ENCODE results near the gene AACS. TPM values are rescaled to one million over a fixed set of nuclear protein-coding genes. Genes with fewer than 3 reads are reported as not detected.

The AACS gene
- total and polyA plus RNA-seq, 8 donors, result 15.0 to 56.5 (median 25.1) TPM

- no peak overlapping the region for H3K4me3 ChIP-seq
- intact Hi-C loops (cut with DNase I; ENCODE audit: low total_unique reads), result no loop called here
- no peak for DNase-seq
- TF ChIP-seq POLR2A (IDR thresholded peaks at IDR 0.05) (no peak), POLR2AphosphoS5 (IDR thresholded peaks at IDR 0.05) (no peak), EP300 (IDR thresholded peaks at IDR 0.05) (no peak), CTCF (IDR thresholded peaks at IDR 0.05) (no peak)
- 85 to 97% (median 94%) methylated on average over 3 of the region's 3 CpGs for WGBS, 5 donors
- H3K9me3 ChIP-seq, result peaks cover 0 to 8% (median 0%) of the 10 kb centered on the region in 4 donors
- no peaks in the 10 kb centered on the region for H3K4me1 ChIP-seq
- H3K36me3 ChIP-seq, result no peaks in the 10 kb centered on the region
- no peaks in the 10 kb centered on the region for H3K27me3 ChIP-seq
- no peak overlapping the region for H3K27ac ChIP-seq
Measured at GRCh38 chr12:125157177-125157576, 91.9 kb downstream of the AACS start.

DNA sequence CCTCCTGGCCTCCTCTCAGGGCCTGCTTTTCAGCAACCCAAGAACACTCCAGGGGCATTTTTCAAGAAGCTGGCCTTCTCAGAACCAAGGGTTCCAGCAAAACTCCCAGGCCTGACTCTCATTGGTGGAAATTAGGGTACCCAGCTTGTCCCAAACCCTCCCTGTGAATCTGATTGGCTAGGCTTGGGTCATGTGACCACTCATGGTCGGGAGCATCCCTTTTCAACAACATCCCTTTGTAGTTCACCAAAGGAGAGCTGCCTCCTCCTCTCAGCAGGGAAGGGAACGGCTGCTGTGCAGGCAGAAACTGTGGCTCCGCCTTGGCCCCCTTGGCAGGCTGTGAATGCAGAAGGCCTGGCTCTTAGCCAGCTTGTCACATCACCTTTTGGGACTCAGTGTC lies 94.5 kb downstream of the AACS start:
- WGBS, 5 donors, result 29 to 68% (median 60%) methylated on average over 1 to 3 of the region's 3 CpGs
- peaks cover 0 to 8% (median 0%) of the 10 kb centered on the region in 4 donors for H3K9me3 ChIP-seq
- no peak overlapping the region for H3K27ac ChIP-seq
- H3K27me3 ChIP-seq, result no peaks in the 10 kb centered on the region
- no peak for DNase-seq
- H3K4me1 ChIP-seq, result no peaks in the 10 kb centered on the region
- no peaks in the 10 kb centered on the region for H3K36me3 ChIP-seq
- TF ChIP-seq EP300 (IDR thresholded peaks at IDR 0.05), result no peak
- TF ChIP-seq CTCF (IDR thresholded peaks at IDR 0.05), result no peak
- no peak for TF ChIP-seq POLR2A (IDR thresholded peaks at IDR 0.05)
- no peak for TF ChIP-seq POLR2AphosphoS5 (IDR thresholded peaks at IDR 0.05)
- no peak overlapping the region for H3K4me3 ChIP-seq
- intact Hi-C loops (cut with DNase I; ENCODE audit: low total_unique reads), result no loop called here

DNA sequence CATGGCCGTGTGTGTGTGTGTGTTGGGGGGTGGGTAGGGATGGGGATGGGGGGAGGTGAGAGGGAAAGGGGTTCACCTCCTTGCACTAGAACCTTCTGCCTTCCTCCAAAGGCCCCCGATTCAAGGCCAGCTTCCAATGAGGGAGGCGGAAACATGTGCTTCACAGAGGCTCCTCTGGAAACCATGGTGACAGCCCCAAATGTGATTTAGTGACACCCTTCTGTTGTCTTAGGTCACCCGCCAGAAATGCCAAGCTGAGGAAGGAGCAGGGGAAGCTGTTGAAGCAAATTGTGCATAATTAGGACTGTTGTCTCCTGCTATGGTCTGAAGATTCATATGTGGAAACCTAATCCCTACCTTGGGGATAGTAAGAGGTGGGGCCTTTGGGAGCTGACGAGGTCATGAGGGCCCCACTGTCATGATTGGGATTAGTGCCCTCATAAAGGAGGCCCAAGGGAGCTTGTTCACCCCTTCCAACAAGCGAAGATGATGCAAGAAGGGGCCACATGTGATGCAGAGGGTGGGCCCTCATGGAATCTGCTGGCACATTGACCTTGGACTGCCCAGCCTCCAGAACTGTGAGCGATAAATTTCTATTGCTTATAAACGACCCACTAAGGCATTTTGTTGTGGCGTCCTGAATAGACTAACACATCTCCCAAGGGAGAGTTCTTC lies 95.2 kb downstream of the AACS start:
- Histone ChIP-seq H3K36me3 (no peaks in the 10 kb centered on the region), H3K4me1 (no peaks in the 10 kb centered on the region), H3K9me3 (peaks cover 0 to 8% (median 0%) of the 10 kb centered on the region in 4 donors), H3K27me3 (no peaks in the 10 kb centered on the region), H3K27ac (no peak overlapping the region), H3K4me3 (no peak overlapping the region)
- 84 to 91% (median 88%) methylated on average over 9 of the region's 9 CpGs for WGBS, 5 donors
- intact Hi-C loops (cut with DNase I; ENCODE audit: low total_unique reads), result no loop called here
- no peak for DNase-seq
- TF ChIP-seq EP300 (IDR thresholded peaks at IDR 0.05), result no peak
- TF ChIP-seq POLR2A (IDR thresholded peaks at IDR 0.05), result no peak

- 44 to 51% (median 46%) methylated on average over 2 of the region's 2 CpGs for WGBS, 5 donors
- H3K9me3 ChIP-seq, result peaks cover 0 to 7% (median 3%) of the 10 kb centered on the region in 4 donors
- no peak overlapping the region for H3K4me3 ChIP-seq
- DNase-seq, result no peak
- H3K4me1 ChIP-seq, result no peaks in the 10 kb centered on the region
- intact Hi-C loops (cut with DNase I; ENCODE audit: low total_unique reads), result no loop called here
- TF ChIP-seq CTCF (IDR thresholded peaks at IDR 0.05) (no peak), EP300 (IDR thresholded peaks at IDR 0.05) (no peak), POLR2AphosphoS5 (IDR thresholded peaks at IDR 0.05) (no peak), POLR2A (IDR thresholded peaks at IDR 0.05) (no peak)
- H3K27ac ChIP-seq, result no peak overlapping the region
- H3K27me3 ChIP-seq, result peaks cover 0 to 5% (median 0%) of the 10 kb centered on the region in 3 donors
- no peaks in the 10 kb centered on the region for H3K36me3 ChIP-seq
Measured at GRCh38 chr12:125161712-125162022, 96.4 kb downstream of the AACS start.

- Histone ChIP-seq H3K27me3 (peaks cover 0 to 5% (median 0%) of the 10 kb centered on the region in 3 donors), H3K4me3 (no peak overlapping the region), H3K9me3 (peaks cover 0 to 7% (median 0%) of the 10 kb centered on the region in 4 donors), H3K27ac (no peak overlapping the region), H3K36me3 (no peaks in the 10 kb centered on the region), H3K4me1 (no peaks in the 10 kb centered on the region)
- WGBS, 5 donors, result 76 to 92% (median 88%) methylated on average over 15 of the region's 15 CpGs
- no peak for DNase-seq
- TF ChIP-seq POLR2AphosphoS5 (IDR thresholded peaks at IDR 0.05), result no peak
- intact Hi-C loops (cut with DNase I; ENCODE audit: low total_unique reads), result no loop called here
Measured at GRCh38 chr12:125162489-125163028, 97.3 kb downstream of the AACS start.
